Left ventricle myocardium superior (tissue), 1 donor: Measurements from ENCODE around the gene HPCAL1. TPM values are rescaled to one million over a fixed set of nuclear protein-coding genes. Genes with fewer than 3 reads are reported as not detected.

Source experiments
- ATAC-seq: fragments of 200-7000 bp; cut with Tn5 transposase; one replicate; pipeline ENCODE4 v1.9.1; 2020; ENCODE audit warnings: mild to moderate bottlenecking, moderate library complexity
- DNase-seq: peaks from one replicate; pipeline ENCODE4 v3.0.0-alpha.2; 2020
- intact Hi-C: fragments of 100-400 bp; cut with micrococcal nuclease; formaldehyde crosslinking; loops from one replicate; pipeline ENCODE4 v1.11.0; 2022
- total RNA-seq: library from RNA; stranded (reverse); fragmentation: NEBNext Ultra II Directional; extraction: Animal tissue kit (Norgen Biotek cat#: 25700); gene quantifications from one replicate; pipeline ENCODE4 v1.2.1, GENCODE V29; 2021
- donor health status: DM: no; HTN: yes; CAD: no; lungs with severe emphysema.

HPCAL1 gene
- total RNA-seq, 1 donor from 2014 or later: 40.5 TPM

DNA sequence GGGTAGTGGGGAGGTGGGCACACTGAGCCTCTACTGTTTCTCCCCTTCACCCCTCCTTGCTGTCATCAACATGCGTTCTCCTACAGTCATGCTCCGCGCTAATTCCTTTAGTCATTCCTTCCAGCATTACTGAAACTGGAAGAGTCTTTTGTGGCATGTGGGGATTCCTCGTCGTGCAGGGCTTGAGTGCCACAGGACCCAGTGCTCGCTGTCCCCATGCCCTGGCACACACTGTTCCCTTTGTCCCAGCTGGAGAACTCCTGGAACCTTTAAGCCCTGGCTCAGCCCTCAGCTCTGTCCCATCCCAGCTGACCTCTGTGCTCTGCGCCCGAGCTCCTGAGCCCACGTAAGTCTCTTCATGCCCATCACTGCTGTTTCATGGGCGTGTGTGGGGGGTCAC is 103.3 kb downstream of the HPCAL1 start:
- peak; percentile 65 for DNase-seq
- peak; percentile 74 for ATAC-seq
- intact Hi-C loops: loop anchor here (5.0 to 10.0 kb wide), 2 partner anchors 81 to 259 kb away; no protein-coding TSS in a partner anchor

DNA sequence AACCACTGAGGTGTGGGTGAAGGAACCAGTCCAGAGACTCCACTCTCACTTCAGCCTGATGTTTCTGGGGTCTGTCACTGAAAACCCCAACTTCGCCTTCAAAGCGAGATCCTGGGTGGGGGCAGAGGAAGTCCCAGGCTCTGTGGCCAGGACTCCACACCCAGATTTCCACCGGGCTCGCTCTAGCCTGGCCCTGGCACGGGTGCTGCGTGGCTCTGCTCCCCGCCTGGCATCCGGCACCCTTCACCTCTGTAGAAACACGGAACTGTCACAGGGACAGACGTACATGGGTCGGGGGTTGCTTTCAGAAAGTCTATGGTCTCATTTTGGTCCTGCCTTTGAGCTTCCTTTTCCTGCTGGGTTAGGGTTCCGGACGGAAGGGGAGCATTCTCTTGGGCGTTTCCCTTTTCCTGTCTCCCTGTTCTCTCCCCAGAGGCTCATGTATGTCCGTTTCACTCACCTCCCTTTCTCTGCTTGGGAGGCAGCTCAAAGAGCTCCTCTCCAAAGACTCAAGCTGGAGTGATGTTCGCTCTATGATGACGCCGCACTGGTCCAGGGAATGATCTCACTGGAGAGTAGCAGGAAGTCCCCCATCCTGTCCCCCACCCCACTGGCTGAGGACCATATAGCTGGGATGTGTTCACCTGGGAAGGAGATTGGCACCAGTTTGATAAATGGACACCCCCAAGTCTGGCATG is 103.9 kb downstream of the HPCAL1 start:
- intact Hi-C loops: loop anchor here (5.0 to 10.0 kb wide), 2 partner anchors 82 to 259 kb away; no protein-coding TSS in a partner anchor

DNA sequence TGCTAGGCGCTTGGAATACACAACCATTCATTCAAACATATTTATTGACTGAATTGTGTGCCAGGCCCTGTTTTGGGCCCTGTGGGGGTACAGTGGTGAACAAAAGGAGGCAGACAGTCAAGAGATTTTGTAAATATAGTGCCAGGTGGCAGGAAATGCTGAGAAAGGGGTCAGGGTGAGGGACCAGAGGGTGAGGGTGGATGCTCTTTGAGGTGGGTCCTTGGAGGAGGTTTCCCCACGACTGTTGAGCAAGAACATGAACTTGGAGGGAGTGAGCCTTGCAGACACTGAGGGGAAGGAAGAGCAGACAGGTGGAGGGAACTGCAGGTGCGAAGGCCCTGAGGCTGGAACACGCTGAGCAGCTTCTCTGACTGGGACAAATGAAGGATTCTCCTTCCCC is 104.7 kb downstream of the HPCAL1 start:
- no peak for ATAC-seq
- DNase-seq: no peak
- intact Hi-C loops: loop anchor here (5.0 to 10.0 kb wide), 2 partner anchors 83 to 260 kb away; no protein-coding TSS in a partner anchor

More for the DNA sequence above, 103.9 kb downstream of the HPCAL1 start:
- DNase-seq (no peak), ATAC-seq (no peak)

DNA sequence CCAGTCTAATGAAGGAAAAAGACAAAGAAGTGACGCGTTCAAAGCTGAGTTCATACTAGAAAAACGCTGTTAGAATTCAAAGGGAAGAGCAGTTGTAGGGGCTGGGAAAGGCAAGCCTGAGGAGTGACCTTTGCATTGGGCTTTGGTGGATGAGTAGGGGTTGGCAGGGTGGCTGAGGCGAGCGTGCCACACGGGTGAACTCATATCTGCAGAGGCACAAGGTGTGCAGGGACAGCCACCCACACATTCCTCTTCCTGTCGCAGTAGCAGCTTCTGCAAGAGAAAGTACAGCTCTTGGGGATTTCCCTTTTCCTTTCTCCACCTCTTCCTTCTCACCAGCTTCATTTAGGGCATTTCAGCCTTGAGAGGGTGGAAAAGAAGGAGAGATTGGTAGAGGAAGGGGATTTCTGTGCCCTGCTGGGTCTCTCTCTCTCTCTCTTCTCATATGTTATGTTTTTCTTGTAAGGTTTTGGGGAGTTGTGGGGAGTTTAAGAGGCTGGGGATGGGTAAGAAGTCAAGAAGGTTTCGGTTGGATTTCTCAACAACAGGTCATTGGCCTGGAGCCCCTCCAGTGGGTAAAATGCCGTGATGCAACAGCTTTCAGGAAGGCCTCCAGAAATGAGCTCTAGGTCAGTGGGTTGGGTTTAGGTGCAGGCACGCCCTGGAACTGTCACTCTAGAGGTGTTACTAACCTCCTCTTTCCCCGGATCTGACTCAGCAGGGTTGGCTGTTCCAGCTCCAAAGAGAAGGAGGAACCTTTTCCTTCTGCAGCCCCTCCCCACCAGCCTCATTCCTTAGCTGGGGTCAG is 105.3 kb downstream of the HPCAL1 start:
- intact Hi-C loops: loop anchor here (5.0 to 10.0 kb wide), 2 partner anchors 83 to 261 kb away; no protein-coding TSS in a partner anchor
- ATAC-seq: peak; percentile 18
- no peak for DNase-seq

DNA sequence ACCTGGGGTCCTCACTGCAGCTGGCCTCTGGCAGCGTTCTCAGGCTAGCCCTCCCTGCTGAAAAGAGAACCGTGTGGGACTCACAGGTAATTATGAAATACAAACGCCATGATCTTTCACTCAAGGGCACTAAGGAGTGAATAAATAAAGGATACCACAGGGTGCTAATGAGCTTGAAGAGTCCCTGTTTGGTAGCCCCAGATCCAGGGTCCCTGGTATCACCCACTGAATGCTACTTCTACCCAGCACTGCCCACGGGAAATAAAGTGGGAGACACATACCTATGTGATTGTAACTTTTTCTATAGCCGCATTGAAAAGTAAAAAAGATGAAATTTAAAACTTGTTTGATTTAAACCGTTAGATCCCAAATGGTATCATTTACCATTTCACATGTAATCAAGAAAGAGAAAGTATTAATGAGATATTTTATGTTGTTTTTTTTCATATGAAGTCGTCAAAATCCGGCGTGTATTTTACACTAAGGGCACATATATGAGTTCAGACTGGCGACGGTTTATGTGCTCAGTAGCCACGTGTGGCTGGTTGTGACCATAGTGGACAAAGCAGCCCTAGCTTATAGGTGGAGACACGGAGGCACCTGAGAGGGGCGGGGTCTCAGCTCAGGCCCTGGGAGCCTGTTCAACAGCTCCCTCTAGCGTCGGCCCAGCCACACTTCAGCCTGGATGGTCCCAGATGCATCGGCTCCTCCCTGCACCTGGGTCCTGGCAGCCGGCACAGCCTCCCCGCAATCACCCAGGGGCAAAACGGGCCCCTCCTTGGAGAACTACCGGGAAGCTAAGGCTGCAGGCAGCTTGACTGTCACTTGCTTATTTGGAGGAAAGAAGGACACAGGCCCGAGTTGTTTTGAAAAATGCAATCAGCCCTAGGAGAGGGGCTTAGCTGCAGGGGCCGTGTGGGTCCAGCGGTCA is 106.2 kb downstream of the HPCAL1 start:
- intact Hi-C loops: loop anchor here (5.0 to 10.0 kb wide), 2 partner anchors 84 to 262 kb away; no protein-coding TSS in a partner anchor
- ATAC-seq: peak; percentile 65
- peak; percentile 83 for DNase-seq

DNA sequence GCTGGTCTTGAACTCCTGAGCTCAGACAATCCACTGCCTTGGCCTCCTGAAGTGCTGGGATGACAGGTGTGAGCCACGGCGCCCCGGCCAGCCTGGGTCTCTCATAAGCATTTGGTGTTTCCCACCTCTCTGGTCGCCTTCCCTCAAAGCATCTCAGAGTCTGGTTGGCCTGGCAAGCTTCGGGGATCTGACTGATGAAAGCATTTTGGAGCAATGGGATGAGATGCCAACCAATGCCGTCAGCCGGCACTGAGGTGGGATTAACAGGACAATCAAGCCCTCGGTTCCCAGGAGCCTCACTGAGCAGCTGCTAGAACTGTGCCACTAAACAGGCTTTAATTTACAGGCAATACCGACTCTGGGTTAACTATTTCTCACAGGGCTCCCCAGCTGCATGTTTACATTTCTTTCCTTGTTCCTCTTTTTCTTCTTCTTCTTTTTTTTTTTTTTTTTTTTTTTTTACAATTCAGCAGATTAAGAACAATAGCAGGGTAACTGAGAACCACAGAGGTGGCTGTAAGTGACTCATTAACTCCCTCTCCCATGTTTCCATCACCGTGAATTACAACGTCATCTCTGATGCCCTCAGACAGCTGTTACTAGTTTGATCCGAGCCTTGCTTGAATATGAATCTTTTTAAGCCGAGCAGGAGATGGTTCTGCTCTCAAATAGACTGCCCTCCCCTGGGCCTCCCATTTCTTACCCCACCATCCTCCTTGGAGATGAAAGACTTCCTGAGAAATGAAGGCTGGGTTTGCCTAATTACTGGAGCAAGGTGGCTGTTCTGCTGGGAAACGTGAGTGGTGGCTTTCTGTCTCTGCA is 107.5 kb downstream of the HPCAL1 start:
- ATAC-seq (no peak), DNase-seq (no peak)
- intact Hi-C loops: no loop called here

DNA sequence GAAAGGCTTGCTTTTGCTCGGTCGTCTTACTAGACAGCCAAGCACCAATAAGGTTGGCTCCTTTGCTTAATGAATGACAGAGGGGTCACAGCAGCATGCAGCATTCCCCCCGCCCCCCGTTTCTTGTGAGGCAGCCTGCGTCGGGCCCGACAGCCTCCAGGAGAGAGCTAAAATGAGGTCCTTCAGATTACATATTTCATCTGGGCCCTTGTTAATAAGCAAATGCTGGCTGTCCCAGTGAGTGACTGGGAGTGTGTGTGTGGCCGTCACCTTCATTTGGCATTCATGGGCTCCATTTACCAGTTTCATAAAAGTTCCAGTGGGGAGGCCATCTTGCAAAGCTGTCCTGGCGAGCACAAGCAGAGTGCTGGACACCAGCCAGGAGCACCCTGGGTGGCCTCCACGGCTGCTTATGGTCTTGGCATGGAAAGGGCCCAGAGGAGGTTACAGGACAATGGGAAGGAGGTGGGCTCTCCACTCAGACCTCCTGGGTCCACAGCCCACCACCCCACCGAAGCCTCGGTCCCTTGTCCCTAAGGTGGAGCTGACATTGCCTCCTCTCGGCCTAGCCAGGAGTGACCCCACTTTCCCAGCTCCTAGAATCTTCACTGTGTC is 108.2 kb downstream of the HPCAL1 start:
- ATAC-seq: no peak
- intact Hi-C loops: no loop called here
- no peak for DNase-seq

DNA sequence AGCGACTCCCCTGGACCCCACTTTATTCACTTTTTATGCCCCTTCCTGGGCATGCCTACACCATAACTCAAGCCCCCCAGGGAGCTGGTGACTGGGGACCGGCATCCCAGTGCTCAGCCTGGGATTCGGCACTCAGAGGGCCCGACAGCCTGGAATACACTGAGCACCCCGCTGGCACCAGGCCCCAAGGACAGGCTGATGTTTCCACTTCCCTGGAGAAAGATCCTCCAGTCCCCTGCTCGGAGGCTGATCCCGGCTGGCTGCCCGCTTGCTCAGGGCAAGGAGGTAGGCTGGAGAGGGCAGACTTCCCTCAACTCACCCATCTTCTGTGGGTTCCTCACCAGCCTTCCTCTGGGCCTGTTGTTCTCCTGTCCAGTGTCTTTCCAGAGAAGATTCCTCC is 108.9 kb downstream of the HPCAL1 start:
- no peak for DNase-seq
- intact Hi-C loops: no loop called here
- ATAC-seq: no peak

DNA sequence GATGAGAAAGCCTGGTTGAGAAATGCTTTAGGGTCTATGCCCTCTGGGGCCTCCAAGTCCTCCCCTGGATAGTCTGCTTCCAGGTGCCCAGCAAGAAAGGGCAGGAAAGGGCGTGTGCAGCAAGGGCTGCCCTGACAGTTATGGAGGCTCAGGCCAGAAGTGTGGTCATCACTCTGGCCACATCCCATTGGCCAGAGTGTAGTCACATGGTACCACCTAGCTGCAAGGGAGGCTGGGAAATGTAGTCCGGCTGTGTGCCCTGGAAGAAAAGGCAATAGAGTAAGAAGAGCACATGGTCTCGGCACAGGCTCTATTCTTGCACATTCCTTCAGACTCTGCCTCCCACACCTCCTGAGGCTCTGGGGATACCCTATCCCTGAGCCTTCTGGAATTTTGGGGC is 109.7 kb downstream of the HPCAL1 start:
- ATAC-seq: no peak
- no peak for DNase-seq
- intact Hi-C loops: no loop called here

DNA sequence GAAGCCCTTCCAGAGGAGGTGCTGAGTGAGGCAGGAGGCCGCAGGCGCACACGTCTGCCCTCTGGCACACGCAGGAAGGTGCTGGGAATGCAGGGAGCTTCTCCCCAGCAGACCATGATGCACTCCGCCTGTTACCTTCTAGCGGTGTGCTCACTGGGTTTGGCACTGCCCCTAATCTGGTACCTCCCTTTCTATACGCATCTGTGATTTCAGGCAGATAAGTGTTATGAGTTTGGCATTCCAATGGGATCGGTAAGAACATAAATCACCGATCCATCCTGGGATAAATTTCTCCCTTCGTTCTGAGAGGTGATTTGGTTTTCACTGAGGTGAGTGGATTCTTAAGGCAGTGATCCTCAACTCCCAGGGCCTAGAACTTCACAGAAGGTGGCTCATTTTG is 110.8 kb downstream of the HPCAL1 start:
- DNase-seq (no peak), ATAC-seq (no peak)
- intact Hi-C loops: no loop called here

DNA sequence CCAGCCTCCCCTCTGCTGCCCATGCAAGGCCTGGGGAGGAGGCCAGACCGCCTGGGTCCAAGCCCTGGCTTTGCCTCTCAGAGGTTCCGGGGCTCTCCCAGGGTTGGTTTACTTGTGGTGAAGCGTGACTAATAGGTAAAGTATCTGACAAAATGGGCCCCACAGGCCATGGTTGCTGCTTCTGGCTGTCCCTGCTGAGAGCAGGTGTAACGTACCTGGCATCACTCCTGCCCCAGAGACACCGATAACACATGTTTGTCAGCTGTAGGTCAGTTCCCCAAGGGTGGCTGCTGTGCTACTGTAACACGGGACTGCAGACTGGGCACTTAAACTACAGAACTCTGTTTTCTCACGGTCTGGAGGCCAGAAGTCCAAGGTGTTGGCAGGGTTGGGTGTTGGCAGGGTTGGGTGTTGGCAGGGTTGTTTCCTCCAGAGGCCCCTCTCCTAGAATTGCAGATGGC is 111.3 kb downstream of the HPCAL1 start:
- intact Hi-C loops: no loop called here
- ATAC-seq (peak; percentile 62), DNase-seq (no peak)

DNA sequence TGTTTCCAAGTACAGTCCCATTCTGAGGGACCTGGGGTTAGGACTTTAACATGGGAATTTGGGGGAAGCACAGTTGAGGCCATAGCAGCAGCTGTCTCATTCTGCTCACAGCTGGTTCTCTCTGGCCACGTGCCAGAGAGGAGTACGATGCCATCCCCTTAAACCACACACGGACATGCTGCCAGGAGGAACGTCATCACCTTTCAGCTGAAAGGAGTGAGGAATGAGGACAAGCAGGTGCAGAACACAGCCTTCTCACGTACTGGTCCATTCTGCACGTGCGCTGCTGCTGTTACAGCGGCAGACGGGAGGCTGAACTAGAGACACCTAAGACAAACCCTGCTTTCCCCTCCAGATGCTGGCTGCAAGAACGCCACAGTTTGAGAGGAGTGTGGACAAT is 111.9 kb downstream of the HPCAL1 start:
- peak; percentile 69 for ATAC-seq
- DNase-seq: peak; percentile 55
- intact Hi-C loops: no loop called here

DNA sequence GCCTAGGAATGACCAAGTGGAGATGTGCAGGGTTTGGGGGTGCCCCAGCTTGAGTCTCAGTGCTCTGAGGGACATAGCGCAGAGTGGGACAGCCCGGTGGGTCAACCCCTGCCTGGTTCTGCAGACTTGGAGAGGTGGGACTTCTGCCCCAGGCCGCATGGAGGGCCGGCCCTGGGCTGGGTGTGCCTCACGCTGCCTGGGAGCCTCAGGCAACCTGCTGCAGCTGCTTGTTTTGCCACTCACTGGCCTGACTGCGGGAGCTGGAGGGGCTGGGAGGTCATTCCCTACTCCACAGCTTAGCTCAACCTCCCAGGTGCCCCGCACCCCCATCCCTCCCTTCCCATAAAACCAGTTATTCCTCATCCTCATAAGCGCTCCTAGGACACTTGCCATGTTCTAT is 112.3 kb downstream of the HPCAL1 start:
- DNase-seq: no peak
- intact Hi-C loops: no loop called here
- no peak for ATAC-seq

DNA sequence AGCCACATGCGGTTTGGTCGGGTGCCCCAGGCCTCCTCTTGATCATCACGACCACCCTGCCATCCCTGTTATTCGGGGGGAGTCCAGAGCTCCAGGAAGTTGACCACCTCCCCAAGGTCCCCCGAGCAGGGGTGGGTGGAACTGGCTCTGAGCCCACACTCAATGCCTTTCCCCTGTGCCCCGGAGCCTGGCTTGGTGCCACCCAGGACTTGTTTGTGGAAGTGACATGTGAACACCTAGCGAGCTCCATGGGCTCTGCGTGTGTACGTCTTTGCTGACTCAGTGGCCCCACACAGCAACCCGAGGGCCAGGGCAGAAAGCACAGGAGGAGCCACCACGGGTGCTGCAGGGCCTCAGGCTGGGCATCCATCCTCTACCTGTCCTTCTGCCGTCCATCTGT is 112.9 kb downstream of the HPCAL1 start:
- ATAC-seq (no peak), DNase-seq (no peak)
- intact Hi-C loops: no loop called here

DNA sequence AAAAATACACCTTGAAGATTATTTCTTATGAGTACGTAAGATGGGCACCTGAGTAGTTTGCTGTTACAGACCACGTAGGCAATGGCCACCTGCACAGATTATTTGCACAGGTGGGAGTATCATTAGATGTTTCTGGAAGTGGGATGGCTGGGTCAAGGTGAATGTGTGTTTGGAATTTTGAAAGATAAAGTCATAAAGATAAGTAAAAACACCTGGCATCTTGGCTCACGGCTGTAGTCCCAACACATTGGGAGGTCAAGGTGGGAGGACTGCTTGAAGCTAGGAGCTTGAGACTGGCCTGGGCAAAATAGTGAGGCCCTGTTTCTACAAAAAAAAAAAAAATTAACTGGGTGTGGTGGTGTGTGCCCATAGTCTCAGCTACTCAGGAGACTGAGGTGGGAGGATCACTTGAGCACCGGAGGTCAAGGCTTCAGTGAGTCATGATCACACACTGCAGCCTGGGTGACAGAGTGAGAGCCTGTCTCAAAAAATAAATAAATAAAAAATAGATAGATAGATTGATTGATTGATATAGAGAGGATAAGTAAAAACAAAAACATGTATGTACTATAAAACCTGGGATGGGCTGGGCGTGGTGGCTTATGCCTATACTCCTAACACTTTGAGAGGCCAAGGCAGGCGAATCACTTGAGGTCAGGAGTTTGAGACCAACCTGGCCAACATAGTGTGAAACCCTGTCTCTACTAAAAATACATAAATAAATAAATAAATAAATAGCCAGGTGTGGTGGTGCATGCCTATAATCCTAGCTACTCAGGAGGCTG is 115.0 kb downstream of the HPCAL1 start:
- ATAC-seq (no peak), DNase-seq (no peak)
- intact Hi-C loops: no loop called here

DNA sequence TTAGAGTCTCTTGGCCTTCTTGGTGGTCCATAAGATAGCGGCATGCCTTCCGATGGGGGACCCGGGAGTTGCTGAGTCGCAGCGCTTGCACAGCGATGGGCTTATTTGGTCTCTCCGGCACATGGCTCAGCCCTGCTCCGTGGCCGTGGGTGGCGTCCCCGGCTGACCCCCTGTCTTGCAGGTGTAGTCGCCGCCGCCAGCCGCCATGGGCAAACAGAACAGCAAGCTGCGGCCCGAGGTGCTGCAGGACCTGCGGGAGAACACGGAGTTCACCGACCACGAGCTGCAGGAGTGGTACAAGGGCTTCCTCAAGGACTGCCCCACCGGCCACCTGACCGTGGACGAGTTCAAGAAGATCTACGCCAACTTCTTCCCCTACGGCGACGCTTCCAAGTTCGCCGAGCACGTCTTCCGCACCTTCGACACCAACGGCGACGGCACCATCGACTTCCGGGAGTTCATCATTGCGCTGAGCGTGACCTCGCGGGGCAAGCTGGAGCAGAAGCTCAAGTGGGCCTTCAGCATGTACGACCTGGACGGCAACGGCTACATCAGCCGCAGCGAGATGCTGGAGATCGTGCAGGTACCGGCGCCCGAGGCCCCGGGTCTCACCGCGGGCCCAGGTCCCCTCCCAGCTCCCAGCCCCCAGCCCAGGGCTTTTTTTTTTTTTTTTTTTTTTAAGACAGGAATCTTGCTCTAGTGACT is 117.0 kb downstream of the HPCAL1 start:
- no peak for DNase-seq
- no peak for ATAC-seq
- intact Hi-C loops: no loop called here

DNA sequence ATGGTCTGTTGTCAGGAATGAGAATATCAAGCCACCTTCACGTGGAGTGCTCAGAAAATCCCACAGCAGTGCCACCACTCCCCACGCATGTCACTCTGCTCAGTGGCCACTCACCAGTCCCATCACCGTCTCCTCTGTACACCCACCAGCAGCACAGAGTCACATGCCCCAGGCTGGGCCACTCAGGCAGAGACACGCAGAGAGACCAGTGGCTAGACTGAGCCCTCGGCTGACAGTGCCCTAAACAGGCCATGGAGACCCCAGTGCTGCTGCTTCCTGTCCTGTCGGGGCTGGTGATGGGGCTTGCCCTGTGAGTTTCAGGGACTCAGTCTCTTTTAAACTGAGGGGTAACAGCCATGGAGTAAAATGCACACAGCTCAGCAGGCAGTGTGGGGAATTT is 119.5 kb downstream of the HPCAL1 start:
- no peak for ATAC-seq
- DNase-seq: no peak
- intact Hi-C loops: no loop called here
